NCI-H446 treated with DMSO at 0.1 percent for 48 hours (cell line): Measurements from ENCODE around the gene SLC16A10.
"Not testable (repeated sequence)": the region's sequence is repeated elsewhere in the genome, so short reads cannot be mapped to it uniquely, and the experiment has no call there.

Experiments used
- DNase-seq: peaks from one replicate; lab custom pipeline; 2025; lab: John Stamatoyannopoulos, UW

Gene SLC16A10

GRCh38 chr6:111219785-111220184 is 132.5 kb downstream of the SLC16A10 start:
- DNase-seq, result no peak

GRCh38 chr6:111220383-111221031 is 133.2 kb downstream of the SLC16A10 start:
- no peak for DNase-seq

- DNase-seq, result no peak
Measured at GRCh38 chr6:111221804-111222203, 134.5 kb downstream of the SLC16A10 start.

GRCh38 chr6:111222341-111222740 is 135.0 kb downstream of the SLC16A10 start:
- DNase-seq, result no peak

- no peak for DNase-seq
Measured at GRCh38 chr6:111228094-111228493, 140.8 kb downstream of the SLC16A10 start.

- DNase-seq, result no peak
Measured at GRCh38 chr6:111230351-111231089, 143.2 kb downstream of the SLC16A10 start.

- DNase-seq, result no peak
Measured at GRCh38 chr6:111231090-111231459, 143.8 kb downstream of the SLC16A10 start.

- DNase-seq, result no peak
Measured at GRCh38 chr6:111237852-111238251, 150.5 kb downstream of the SLC16A10 start.

- no peak for DNase-seq
Measured at GRCh38 chr6:111238464-111239119, 151.3 kb downstream of the SLC16A10 start.

- no peak for DNase-seq
Measured at GRCh38 chr6:111239461-111239860, 152.2 kb downstream of the SLC16A10 start.

GRCh38 chr6:111242452-111242851 is 155.1 kb downstream of the SLC16A10 start:
- no peak for DNase-seq

GRCh38 chr6:111243095-111243494 is 155.8 kb downstream of the SLC16A10 start:
- DNase-seq, result no peak

- DNase-seq, result no peak
Measured at GRCh38 chr6:111248789-111249188, 161.5 kb downstream of the SLC16A10 start.

- DNase-seq, result no peak
Measured at GRCh38 chr6:111250791-111251354, 163.6 kb downstream of the SLC16A10 start.

- DNase-seq, result no peak
Measured at GRCh38 chr6:111252726-111253125, 165.4 kb downstream of the SLC16A10 start.

GRCh38 chr6:111254004-111254778 is 166.9 kb downstream of the SLC16A10 start:
- no peak for DNase-seq

- DNase-seq, result no peak
Measured at GRCh38 chr6:111254779-111255166, 167.5 kb downstream of the SLC16A10 start.

- not testable (repeated sequence) for DNase-seq
Measured at GRCh38 chr6:111255838-111256237, 168.5 kb downstream of the SLC16A10 start.

- no peak for DNase-seq
Measured at GRCh38 chr6:111256646-111257045, 169.3 kb downstream of the SLC16A10 start.

GRCh38 chr6:111258010-111258409 is 170.7 kb downstream of the SLC16A10 start:
- no peak for DNase-seq

- no peak for DNase-seq
Measured at GRCh38 chr6:111258615-111259088, 171.3 kb downstream of the SLC16A10 start.
